Pulmonary artery endothelial cell (primary cell): Measurements from ENCODE around the gene DCLK2. TPM values are rescaled to one million over a fixed set of nuclear protein-coding genes. Genes with fewer than 3 reads are reported as not detected.

Source experiments
- DNase-seq: peaks from one replicate; pipeline ENCODE4 v3.0.0-alpha.2; 2011; ENCODE audit warnings: low read depth, low spot score
- total RNA-seq: library from RNA; depleted of rRNA; stranded (reverse); fragments of >200 nt; gene quantifications from 2 replicates; pipeline ENCODE4 v1.2.3, GENCODE V29; 2014

The DCLK2 gene
- total RNA-seq, 1 donor from 2014 or later = 2.0 TPM

DNA sequence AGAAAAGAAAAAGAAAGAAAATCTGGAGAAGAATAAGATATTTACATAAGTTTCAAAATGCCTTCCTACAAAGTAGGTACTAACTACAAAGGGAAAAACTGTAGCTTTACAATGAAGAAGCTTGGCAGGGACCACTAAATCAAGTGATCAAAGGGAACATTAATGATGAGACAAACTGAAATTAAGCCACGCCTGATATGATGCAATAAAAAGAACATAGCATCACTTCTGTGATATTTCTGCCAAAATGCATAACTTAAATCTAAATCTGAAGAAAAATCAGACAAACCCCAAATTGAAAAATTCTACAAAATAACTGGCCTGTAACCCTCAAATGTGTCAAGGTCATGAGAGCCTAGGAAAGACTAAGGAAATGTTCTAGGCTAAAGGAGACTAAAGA is 8.9 kb upstream of the DCLK2 start:
- DNase-seq = no peak

DNA sequence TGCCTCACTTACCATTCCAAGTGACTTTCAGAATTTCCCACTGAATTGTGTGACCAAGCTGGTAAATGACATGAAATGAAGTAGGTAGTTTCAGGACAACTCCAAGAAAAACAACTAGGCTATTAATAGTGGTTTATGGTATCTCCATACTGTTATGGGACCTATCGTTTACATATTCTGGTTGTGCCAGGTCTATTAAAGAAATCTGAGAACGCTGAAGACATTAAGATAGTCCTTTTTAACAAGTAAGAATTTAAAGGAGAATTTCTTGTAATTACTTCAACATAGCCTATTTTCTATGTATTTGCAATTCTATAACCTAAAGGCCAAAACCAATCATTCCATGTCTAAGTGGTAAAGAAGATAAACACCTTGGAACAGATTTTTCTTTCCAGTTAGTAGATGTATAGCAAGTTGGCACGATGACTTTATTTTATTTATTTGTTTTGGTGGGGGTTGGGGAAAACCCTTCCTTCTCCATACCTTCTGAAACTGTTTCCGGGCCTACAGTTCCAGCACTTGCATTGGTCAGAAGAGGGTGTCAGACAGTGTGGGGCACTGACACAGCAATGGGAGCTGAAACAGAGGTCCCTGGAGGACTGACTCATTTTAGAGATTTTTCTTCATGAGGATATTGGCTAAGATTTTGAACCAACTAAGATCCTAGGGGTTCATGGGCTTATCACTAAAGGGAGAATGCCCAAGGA is 7.6 kb upstream of the DCLK2 start:
- DNase-seq = no peak

GRCh38 chr4:150072471-150072870 is 5.8 kb upstream of the DCLK2 start:
- DNase-seq = no peak

GRCh38 chr4:150072906-150073714 is 5.1 kb upstream of the DCLK2 start:
- DNase-seq = no peak

DNA sequence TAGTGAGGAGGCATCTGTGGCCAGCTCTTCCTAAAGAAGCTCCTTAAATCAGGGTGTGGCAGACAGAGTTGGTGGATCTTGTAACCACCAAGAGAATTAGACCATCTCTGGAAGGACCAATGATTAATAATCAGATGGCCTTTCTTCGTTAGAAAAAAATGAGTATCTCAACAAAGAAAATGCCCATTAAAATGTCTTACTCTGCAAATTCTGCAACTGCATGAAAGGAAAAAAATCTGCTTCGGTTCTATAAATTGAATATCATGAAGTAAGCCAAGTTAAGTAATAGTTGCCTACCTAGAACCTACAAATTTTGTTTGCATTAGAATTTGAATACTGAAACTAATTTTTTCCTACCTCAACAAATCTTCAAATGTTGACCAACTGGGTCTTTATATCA is 4.2 kb upstream of the DCLK2 start:
- no peak for DNase-seq

- peak; percentile 7 for DNase-seq
These were observed 385 bp downstream of the DCLK2 start for GRCh38 chr4:150078579-150079080.

DNA sequence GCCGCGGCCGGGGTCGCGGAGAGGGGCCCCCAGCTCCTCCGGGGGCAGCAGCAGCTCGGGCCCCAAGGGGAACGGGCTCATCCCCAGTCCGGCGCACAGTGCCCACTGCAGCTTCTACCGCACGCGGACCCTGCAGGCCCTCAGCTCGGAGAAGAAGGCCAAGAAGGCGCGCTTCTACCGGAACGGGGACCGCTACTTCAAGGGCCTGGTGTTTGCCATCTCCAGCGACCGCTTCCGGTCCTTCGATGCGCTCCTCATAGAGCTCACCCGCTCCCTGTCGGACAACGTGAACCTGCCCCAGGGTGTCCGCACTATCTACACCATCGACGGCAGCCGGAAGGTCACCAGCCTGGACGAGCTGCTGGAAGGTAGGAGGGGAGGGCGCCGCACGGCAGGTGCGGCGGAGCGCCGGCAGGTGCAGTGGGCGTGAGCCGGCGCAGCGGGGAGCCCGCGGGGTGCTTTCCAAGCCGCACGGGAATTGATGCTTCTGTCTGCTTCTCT is 886 bp downstream of the DCLK2 start:
- no peak for DNase-seq

GRCh38 chr4:150080337-150080736 is 2.1 kb downstream of the DCLK2 start:
- no peak for DNase-seq

DNA sequence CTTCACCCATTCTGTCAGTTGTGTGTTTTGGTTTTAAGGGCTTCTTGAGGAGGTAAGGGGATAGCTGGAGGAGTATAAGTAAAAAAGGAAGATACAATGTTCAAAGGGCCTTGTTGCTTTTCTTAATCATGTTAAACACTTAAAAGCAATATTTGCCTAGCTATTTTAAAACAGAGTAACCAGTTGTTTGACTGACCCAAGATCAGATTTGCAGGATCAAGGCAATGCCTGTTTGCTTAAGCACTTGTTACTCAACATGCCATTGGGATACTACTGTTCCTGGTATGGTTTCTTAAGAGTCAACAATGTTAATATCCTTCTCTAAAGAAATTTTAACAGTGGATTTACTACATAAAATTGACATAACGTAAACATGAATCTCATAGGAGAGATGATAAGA is 2.6 kb downstream of the DCLK2 start:
- DNase-seq = no peak

GRCh38 chr4:150082241-150082640 is 4.0 kb downstream of the DCLK2 start:
- no peak for DNase-seq

DNA sequence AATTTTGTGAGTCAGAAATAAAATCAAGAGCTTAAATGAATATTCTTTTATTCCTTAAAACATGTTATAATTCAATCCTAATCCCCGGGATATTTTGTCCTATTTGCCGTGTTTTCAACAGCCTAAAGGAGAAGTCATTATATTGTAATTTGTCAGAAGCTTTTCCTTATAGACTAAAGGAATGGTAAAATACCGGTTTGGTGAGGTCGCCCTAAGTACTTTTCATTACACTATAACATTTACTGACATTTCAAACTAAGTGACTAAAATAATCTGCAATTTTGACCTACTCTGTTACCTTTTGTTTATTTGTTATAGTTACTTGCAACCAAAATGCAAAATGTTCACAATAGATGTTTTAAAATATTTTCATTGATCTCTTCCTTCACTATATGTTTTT is 8.8 kb downstream of the DCLK2 start:
- DNase-seq = no peak

DNA sequence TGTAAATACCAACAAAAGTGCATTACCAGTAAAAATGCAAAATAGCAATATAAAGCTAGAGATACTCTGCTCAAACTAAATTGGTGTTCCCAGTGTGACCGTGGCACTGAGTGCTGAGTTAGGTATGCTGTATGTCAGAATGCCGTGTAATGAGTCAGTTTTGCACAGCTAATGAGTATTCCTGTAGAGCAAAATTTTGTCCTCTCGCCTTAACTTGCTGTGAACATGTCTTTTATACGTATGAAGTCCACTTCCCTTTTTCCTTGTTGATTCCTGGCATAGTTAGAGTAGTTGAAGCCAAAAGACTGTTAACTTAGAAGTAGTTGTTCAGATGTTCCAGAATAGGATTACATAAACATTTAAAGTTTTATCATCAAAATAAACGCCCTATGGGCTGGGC is 11.5 kb downstream of the DCLK2 start:
- no peak for DNase-seq

DNA sequence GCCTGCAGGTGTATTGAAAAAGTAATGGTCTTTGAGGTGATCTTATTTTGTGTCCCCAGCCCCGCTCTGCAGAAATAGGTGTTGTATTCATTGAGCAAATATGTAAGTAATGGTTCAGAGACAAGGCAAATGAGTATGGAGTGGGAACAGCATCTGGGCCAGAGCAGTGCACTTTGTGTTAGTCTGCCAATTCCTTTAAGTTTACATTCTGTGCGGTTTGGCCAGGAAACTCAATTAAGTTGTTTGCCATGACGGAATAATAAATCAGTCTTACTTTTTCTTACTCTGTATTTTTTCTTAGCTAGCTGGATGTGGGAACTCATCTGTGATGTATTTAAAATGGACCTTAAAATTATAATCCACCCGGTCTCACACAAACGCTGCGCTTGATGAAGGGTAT is 12.6 kb downstream of the DCLK2 start:
- DNase-seq = no peak

DNA sequence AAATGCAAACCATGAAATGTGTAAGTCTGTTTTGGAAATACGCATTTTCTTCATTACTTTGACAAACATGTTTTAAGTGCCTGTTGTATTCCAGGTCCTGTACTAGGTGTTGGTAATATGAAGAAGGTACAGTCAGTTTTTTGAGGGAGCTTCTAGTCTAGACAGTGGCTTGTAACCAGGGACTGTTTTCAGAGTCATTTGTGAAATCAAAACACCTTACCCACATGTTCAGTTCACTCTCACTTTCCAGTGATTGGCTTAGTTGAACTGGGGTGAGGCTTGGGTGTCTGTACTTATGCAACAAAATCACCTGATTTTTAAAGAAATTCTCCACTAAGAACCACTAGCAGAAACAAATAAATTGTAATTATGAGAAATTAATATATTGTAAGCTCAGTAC is 16.4 kb downstream of the DCLK2 start:
- DNase-seq = no peak

GRCh38 chr4:150096625-150097024 is 18.4 kb downstream of the DCLK2 start:
- no peak for DNase-seq

DNA sequence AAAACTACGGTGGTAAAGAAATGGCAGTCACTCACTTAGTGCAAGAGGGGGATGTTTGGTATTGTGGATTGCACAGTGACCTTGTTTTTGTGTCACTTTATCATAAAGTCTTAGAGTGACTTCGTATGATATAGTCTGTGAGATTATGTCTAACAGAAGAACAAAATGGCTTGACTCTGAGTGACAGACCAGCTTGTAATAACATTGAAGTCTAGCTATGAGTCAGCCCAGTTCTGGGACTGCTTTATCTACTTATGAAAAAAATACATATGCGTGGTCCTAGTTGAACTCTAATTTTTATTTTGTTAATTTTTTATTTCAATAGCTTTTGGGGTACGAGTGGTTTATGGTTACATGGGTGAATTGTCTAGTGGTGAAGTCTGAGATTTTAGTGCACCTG is 20.0 kb downstream of the DCLK2 start:
- DNase-seq = no peak

DNA sequence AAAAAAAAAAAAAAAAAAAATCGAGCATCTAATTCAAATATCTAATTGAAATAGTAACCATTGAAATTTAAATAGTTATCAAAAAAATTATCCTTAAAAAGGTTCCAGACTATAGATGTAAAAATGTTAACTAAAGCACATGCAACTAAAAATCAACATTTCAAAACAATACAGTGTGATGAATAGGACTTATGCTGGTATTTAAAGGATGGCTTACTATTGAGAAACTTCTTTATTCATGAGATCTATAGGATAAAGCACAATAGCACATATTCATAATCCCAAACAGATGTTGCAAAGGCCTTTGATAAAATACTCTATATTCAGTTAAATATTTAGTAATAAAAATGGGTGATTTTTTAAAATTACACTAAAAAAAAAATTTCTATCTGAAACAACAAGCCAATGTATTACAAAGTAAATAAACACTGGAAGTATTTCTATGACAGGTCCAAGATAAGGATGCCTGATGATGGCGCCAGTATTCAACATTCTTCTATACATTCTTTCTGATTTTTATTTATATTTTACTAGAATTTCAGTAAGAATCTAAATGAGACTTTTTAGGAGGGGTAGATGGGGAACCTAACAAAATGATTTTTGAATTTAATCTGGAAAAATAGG is 26.3 kb downstream of the DCLK2 start:
- DNase-seq = no peak

GRCh38 chr4:150106886-150107285 is 28.6 kb downstream of the DCLK2 start:
- DNase-seq = no peak

DNA sequence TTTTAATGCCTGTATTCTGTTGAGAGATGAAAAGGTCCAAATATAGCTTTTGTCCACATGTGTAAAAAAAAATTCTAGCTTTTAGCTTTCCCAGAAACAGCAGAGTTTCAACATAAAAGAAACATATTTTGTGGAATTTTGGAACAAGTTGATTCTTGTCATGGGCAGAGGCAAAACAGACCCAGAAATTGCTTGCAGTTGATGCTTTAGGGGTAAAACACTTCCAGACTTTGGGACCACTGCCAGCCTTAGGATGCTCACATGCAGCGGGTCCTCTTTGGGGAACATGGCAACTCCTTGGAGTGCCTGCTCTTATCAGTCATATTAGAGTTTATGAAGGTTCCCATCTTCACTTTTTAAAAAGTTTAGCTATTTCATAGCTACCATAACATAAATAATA is 30.4 kb downstream of the DCLK2 start:
- no peak for DNase-seq

GRCh38 chr4:150114641-150115040 is 36.4 kb downstream of the DCLK2 start:
- DNase-seq = no peak

DNA sequence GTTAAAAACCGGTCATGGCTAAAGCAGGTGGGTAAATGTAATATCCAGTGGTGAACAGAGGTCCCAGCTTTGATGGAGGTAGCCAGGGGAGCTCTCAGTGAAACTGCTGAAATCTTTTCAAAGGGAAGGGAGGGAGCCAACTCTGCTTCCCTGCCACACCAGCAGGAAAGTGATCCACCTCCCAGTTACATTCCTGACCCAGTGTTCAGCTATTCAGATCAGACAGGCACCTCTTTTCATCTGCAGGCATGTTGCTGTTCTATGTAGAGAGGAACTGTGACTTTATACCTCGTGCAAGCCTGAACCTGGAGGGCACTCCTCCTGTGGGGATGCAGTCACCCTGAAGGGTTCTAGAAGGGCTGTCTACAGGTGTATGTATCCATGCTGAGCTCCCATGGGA is 37.6 kb downstream of the DCLK2 start:
- no peak for DNase-seq

- DNase-seq = no peak
These were observed 38.3 kb downstream of the DCLK2 start for GRCh38 chr4:150116506-150116905.
